Measurements from ENCODE around the gene SLC38A9.

Gene SLC38A9

GRCh38 chr5:55599148-55600050, 112.7 kb downstream of the SLC38A9 start:
- TF ChIP-seq, protein P1, sequence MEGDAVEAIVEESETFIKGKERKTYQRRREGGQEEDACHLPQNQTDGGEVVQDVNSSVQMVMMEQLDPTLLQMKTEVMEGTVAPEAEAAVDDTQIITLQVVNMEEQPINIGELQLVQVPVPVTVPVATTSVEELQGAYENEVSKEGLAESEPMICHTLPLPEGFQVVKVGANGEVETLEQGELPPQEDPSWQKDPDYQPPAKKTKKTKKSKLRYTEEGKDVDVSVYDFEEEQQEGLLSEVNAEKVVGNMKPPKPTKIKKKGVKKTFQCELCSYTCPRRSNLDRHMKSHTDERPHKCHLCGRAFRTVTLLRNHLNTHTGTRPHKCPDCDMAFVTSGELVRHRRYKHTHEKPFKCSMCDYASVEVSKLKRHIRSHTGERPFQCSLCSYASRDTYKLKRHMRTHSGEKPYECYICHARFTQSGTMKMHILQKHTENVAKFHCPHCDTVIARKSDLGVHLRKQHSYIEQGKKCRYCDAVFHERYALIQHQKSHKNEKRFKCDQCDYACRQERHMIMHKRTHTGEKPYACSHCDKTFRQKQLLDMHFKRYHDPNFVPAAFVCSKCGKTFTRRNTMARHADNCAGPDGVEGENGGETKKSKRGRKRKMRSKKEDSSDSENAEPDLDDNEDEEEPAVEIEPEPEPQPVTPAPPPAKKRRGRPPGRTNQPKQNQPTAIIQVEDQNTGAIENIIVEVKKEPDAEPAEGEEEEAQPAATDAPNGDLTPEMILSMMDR (IDR thresholded peaks at IDR 0.05; ENCODE audit: extremely low read depth, insufficient read depth, missing control alignments) = no peak
- in situ Hi-C loops (cut with MboI; ENCODE audit: low pct_unique_long_range_greater_than_20kb, low sequenced_read_pairs, unreplicated experiment) = no loop called here
- no peak for DNase-seq (ENCODE audit: low spot score)

GRCh38 chr5:55597014-55597981, 114.8 kb downstream of the SLC38A9 start:
- no peak for DNase-seq (ENCODE audit: low spot score)
- TF ChIP-seq, protein P1 (IDR thresholded peaks at IDR 0.05; ENCODE audit: extremely low read depth, insufficient read depth, missing control alignments) = no peak
- in situ Hi-C loops (cut with MboI; ENCODE audit: low pct_unique_long_range_greater_than_20kb, low sequenced_read_pairs, unreplicated experiment) = no loop called here

- in situ Hi-C loops (cut with MboI; ENCODE audit: low pct_unique_long_range_greater_than_20kb, low sequenced_read_pairs, unreplicated experiment) = no loop called here
- DNase-seq (ENCODE audit: low spot score) = no peak
Measured at GRCh38 chr5:55594671-55595070, 117.5 kb downstream of the SLC38A9 start.

DNA sequence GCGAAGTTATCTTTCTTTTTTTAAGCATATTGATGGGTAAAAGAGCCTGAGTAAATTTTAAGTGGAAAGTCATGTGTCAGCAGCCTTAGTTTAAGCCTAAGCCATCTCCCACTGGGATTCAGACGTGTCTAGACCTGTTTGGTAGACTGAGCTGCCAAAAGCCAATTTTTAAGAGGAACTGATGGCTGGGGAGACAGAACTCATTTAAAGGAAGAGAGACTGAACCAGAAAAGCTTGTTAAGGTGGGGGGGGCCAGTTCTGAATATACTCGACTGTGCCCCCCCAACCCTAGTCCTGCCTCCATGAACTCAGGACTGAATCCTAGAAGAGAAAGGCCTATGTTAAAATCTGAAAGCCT, 119.0 kb downstream of the SLC38A9 start:
- TF ChIP-seq, protein P1 (IDR thresholded peaks at IDR 0.05; ENCODE audit: extremely low read depth, insufficient read depth, missing control alignments) = no peak
- in situ Hi-C loops (cut with MboI; ENCODE audit: low pct_unique_long_range_greater_than_20kb, low sequenced_read_pairs, unreplicated experiment) = no loop called here
- no peak for DNase-seq (ENCODE audit: low spot score)

More at GRCh38 chr5:55594671-55595070, 117.5 kb downstream of the SLC38A9 start:
- TF ChIP-seq, protein P1 (IDR thresholded peaks at IDR 0.05; ENCODE audit: extremely low read depth, insufficient read depth, missing control alignments) = no peak

DNA sequence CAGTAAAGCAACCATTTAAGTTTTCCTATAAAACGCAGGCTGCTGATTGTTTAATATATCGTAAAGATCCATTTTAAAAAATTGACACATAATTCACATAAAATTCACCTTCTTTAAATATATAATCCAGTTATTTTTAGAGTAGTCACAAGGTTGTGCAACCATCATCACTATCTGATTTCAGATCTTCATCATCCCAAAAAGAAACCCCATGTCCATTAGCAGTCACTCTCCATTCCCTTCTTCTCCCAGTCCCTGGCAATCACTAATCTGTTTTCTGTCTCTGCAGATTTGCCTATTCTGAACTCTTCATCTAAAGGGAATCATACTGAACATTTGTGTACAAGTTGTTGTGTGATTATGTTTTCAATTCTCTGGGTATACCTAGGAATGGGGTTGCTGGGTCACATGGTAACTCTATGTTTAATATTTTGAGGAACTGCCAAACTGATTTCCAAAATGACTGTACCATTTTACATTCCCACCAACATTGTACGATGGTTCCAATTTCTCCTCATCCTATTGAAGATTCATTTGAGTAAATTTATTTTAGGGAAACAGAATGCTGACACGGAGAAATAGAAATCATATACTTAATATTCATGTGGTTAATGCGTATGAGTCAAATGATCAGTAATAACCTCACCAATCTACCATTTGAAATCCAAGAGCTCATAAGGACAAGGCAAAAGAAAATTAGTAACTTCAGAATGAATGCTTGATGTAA, 119.6 kb downstream of the SLC38A9 start:
- TF ChIP-seq, protein P1 (IDR thresholded peaks at IDR 0.05; ENCODE audit: extremely low read depth, insufficient read depth, missing control alignments) = no peak
- no peak for DNase-seq (ENCODE audit: low spot score)
- in situ Hi-C loops (cut with MboI; ENCODE audit: low pct_unique_long_range_greater_than_20kb, low sequenced_read_pairs, unreplicated experiment) = no loop called here

DNA sequence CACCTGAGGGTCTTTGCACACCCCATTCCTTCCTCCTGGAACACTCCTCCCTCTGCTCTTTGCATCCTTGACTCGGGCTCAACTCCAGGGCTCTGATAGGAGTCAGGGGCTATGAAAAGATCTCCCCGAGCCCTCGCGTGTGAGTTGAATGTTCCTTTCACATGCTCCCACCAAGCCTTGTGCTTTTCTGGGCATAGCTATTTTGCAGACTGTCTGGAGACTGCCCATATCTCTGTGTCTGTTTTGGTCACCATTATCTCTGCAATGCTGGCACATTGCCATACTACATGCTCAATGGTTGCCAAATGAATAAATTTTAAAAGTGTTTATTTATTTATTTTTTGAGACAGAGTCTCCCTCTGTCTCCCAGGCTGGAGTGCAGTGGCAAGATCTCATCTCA, 120.4 kb downstream of the SLC38A9 start:
- no peak for DNase-seq (ENCODE audit: low spot score)
- in situ Hi-C loops (cut with MboI; ENCODE audit: low pct_unique_long_range_greater_than_20kb, low sequenced_read_pairs, unreplicated experiment) = no loop called here

More for the DNA sequence above, 120.4 kb downstream of the SLC38A9 start:
- TF ChIP-seq, protein P1 (IDR thresholded peaks at IDR 0.05; ENCODE audit: extremely low read depth, insufficient read depth, missing control alignments) = no peak

Data from GM13977 (cell line).